SK-N-SH treated with all-trans-retinoic acid at 6 μM for 48 hours (cell line): ENCODE measurements around the gene RGS6.

ENCODE experiments used
- ARNTL ChIP-seq: fragments of 450-650 bp; formaldehyde crosslinking; IDR thresholded peaks from 2 replicates; pipeline ENCODE4 v1.5.0; 2020; ENCODE audit warnings: low read depth, mild to moderate bottlenecking, moderate library complexity, borderline replicate concordance
- SNAI2 ChIP-seq: fragments of 250-450 bp; sonication (Bioruptor Pico); IDR thresholded peaks from 2 replicates; pipeline ENCODE4 v1.5.0; 2020; ENCODE audit warnings: mild to moderate bottlenecking, moderate library complexity

DNA sequence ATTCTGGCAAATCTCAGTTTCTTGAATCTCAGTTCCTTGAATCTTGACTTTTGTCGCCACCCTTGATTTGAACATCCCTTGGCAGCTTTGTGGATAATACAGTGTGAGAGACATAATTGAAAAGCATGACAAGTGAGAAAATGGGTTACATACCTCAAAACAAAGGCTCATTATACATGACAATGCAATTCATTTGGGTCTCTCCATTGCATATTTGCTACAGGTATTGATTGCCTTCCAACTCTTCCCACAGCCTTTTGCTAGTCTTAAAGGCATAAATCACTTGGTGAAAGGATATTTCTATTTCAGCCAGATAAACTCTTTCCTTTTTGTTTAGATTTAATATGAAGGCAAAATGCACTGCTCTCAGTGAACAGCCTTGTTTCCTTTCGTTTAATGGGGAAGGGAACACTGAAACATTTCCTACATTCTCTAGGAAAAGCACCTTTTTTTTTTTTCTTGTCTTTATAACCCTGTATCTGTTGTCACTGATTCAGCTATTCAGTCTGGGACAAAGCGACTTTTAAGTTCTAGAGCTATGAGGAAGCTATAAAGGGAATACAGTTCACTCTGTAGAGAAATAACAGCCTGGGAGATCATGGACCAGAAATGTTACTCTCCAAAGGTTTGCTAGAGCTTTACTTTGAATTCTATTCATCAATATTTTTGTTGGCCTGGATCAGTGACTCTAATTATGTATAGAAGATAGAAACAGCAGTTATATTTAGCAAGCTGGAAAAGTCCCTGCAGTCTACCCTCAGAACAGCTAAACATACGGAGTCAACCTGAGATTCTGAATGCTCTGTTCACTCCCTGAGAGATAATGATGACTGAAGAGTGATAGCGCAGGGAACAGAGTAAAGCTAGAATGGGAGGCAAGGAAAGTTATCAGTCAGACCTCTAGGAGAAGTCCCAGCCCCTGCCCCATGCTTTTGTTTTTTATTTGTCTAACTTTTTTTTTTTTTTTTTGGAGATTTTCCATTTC, 311.4 kb downstream of the RGS6 start:
- TF ChIP-seq SNAI2 (CRISPR knock-in tag) (no peak), ARNTL (CRISPR knock-in tag) (no peak)
